GM10847 (cell line): ENCODE measurements around the gene NSUN3.

Experiments used
- POLR2A ChIP-seq: IDR thresholded peaks from 2 replicates; pipeline ENCODE4 v1.6.1; 2011; ENCODE audit not compliant: insufficient read length; ENCODE audit errors: extremely low read depth

The NSUN3 gene

GRCh38 chr3:94062513-94063404 is at the start of gene NSUN3, which contains the start of gene DHFR2:
Gene NSUN3 (plus strand): TSS chr3:94063061. CDS start chr3:94063127, 66 bp downstream.
Gene DHFR2 (minus strand): TSS chr3:94062916. CDS start chr3:94061511, 1,405 bp downstream.
- peak; percentile 74 for TF ChIP-seq POLR2A

- TF ChIP-seq POLR2A, result no peak
Observed at GRCh38 chr3:94015025-94015424, 47.8 kb upstream of the NSUN3 start.

- no peak for TF ChIP-seq POLR2A
Observed at GRCh38 chr3:94019659-94020058, 43.2 kb upstream of the NSUN3 start.

GRCh38 chr3:94020293-94020692 is 42.6 kb upstream of the NSUN3 start:
- TF ChIP-seq POLR2A, result no peak

- no peak for TF ChIP-seq POLR2A
Observed at GRCh38 chr3:94024385-94024784, 38.5 kb upstream of the NSUN3 start.

GRCh38 chr3:94026623-94027022 is 36.2 kb upstream of the NSUN3 start:
- no peak for TF ChIP-seq POLR2A

GRCh38 chr3:94028093-94028837 is 34.6 kb upstream of the NSUN3 start, which contains the start of gene STX19:
Gene STX19 (minus strand): TSS chr3:94028597. CDS start chr3:94015269, 13,328 bp downstream.
- TF ChIP-seq POLR2A, result no peak

- TF ChIP-seq POLR2A, result no peak
Observed at GRCh38 chr3:94036909-94037507, 25.9 kb upstream of the NSUN3 start.

- no peak for TF ChIP-seq POLR2A
Observed at GRCh38 chr3:94043285-94043684, 19.6 kb upstream of the NSUN3 start.

- no peak for TF ChIP-seq POLR2A
Observed at GRCh38 chr3:94046533-94046932, 16.3 kb upstream of the NSUN3 start.

GRCh38 chr3:94049267-94049666 is 13.6 kb upstream of the NSUN3 start:
- TF ChIP-seq POLR2A, result no peak

- no peak for TF ChIP-seq POLR2A
Observed at GRCh38 chr3:94050546-94050945, 12.3 kb upstream of the NSUN3 start.

GRCh38 chr3:94061297-94061696 is 1.6 kb upstream of the NSUN3 start:
- TF ChIP-seq POLR2A, result no peak

- TF ChIP-seq POLR2A, result no peak
Observed at GRCh38 chr3:94063496-94064119, 747 bp downstream of the NSUN3 start.

- no peak for TF ChIP-seq POLR2A
Observed at GRCh38 chr3:94064243-94064860, 1.5 kb downstream of the NSUN3 start.

GRCh38 chr3:94065122-94065521 is 2.3 kb downstream of the NSUN3 start:
- TF ChIP-seq POLR2A, result no peak
